IPS-15b (cell line): ENCODE measurements around the gene SLC50A1.

ENCODE experiments used
- H3K27me3 ChIP-seq: one replicate; pipeline ENCODE4 v1.6.1; 2013; ENCODE audit warnings: low read length; ENCODE audit not compliant: control insufficient read depth, insufficient read depth
- H3K36me3 ChIP-seq: one replicate; pipeline ENCODE4 v1.6.1; 2013; ENCODE audit warnings: low read length; ENCODE audit not compliant: control insufficient read depth, insufficient read depth
- H3K4me1 ChIP-seq: one replicate; pipeline ENCODE4 v1.6.1; 2013; ENCODE audit warnings: mild to moderate bottlenecking, low read length; ENCODE audit not compliant: control insufficient read depth, insufficient read depth
- H3K4me3 ChIP-seq: one replicate; pipeline ENCODE4 v1.5.1; 2013; ENCODE audit warnings: low read depth, low read length
- H3K9ac ChIP-seq: one replicate; pipeline ENCODE4 v1.6.1; 2013; ENCODE audit warnings: low read depth, mild to moderate bottlenecking, low read length
- H3K9me3 ChIP-seq: one replicate; pipeline ENCODE4 v1.6.1; 2013; ENCODE audit warnings: mild to moderate bottlenecking, low read length; ENCODE audit not compliant: control insufficient read depth, insufficient read depth

SLC50A1 gene

GRCh38 chr1:155184835-155185782 lies 49.5 kb downstream of the SLC50A1 start:
- no peaks in the 10 kb centered on the region for H3K27me3 ChIP-seq
- peaks cover 10% of the 10 kb centered on the region for H3K36me3 ChIP-seq
- H3K4me1 ChIP-seq = peaks cover 10% of the 10 kb centered on the region
- H3K4me3 ChIP-seq = no peak overlapping the region
- H3K9me3 ChIP-seq = no peaks in the 10 kb centered on the region
- no peak overlapping the region for H3K9ac ChIP-seq

GRCh38 chr1:155185783-155186066 lies 50.1 kb downstream of the SLC50A1 start:
- no peaks in the 10 kb centered on the region for H3K9me3 ChIP-seq
- H3K9ac ChIP-seq = no peak overlapping the region
- peaks cover 10% of the 10 kb centered on the region for H3K4me1 ChIP-seq
- H3K4me3 ChIP-seq = no peak overlapping the region
- no peaks in the 10 kb centered on the region for H3K27me3 ChIP-seq
- H3K36me3 ChIP-seq = peaks cover 10% of the 10 kb centered on the region

- Histone ChIP-seq H3K36me3 (peaks cover 10% of the 10 kb centered on the region), H3K9ac (no peak overlapping the region), H3K4me3 (no peak overlapping the region), H3K9me3 (no peaks in the 10 kb centered on the region), H3K4me1 (peaks cover 10% of the 10 kb centered on the region), H3K27me3 (no peaks in the 10 kb centered on the region)
Observed at GRCh38 chr1:155186067-155186793, 50.6 kb downstream of the SLC50A1 start.

- Histone ChIP-seq H3K9me3 (no peaks in the 10 kb centered on the region), H3K36me3 (peaks cover 10% of the 10 kb centered on the region), H3K9ac (no peak overlapping the region), H3K27me3 (no peaks in the 10 kb centered on the region), H3K4me3 (no peak overlapping the region), H3K4me1 (peaks cover 10% of the 10 kb centered on the region)
Observed at GRCh38 chr1:155186794-155187455, 51.3 kb downstream of the SLC50A1 start.

GRCh38 chr1:155187456-155187891 lies 51.8 kb downstream of the SLC50A1 start:
- H3K4me1 ChIP-seq = peaks cover 12% of the 10 kb centered on the region
- no peaks in the 10 kb centered on the region for H3K27me3 ChIP-seq
- H3K9ac ChIP-seq = no peak overlapping the region
- peaks cover 10% of the 10 kb centered on the region for H3K36me3 ChIP-seq
- H3K9me3 ChIP-seq = no peaks in the 10 kb centered on the region
- H3K4me3 ChIP-seq = no peak overlapping the region

- Histone ChIP-seq H3K9me3 (no peaks in the 10 kb centered on the region), H3K4me1 (peaks cover 14% of the 10 kb centered on the region), H3K4me3 (no peak overlapping the region), H3K36me3 (peaks cover 10% of the 10 kb centered on the region), H3K9ac (no peak overlapping the region), H3K27me3 (no peaks in the 10 kb centered on the region)
Observed at GRCh38 chr1:155188268-155188667, 52.6 kb downstream of the SLC50A1 start.
